ENCODE measurements around the gene APBB2. TPM values are rescaled to one million over a fixed set of nuclear protein-coding genes. Genes with fewer than 3 reads are reported as not detected.
"Not testable (repeated sequence)": the region's sequence is repeated elsewhere in the genome, so short reads cannot be mapped to it uniquely, and the experiment has no call there.

Gene APBB2
- total and polyA plus RNA-seq, 9 donors, result 27.3 to 50.6 (median 36.8) TPM

DNA sequence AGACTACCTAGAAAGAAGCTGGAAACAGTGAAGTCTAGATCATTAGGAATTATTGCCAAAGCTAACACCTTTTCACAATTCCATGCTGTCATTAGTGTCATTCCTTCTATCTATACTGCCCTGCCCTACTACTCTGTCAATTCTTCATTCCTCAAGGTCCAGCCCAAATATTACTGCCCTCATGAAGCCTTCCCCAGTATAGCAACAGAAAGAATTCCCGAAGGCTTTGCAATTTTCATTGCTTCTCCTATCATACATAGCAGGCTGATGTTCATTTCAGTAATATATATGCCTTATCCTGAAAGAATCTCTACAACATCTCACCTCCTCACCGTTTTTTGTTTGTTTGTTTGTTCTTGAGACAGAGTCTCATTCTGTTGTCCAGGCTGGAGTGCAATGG, 63.9 kb downstream of the APBB2 start:
- no peaks in the 10 kb centered on the region for H3K27me3 ChIP-seq (ENCODE audit: control insufficient read depth, insufficient read depth, low read length)
- no peaks in the 10 kb centered on the region for H3K36me3 ChIP-seq (ENCODE audit: control insufficient read depth, insufficient read depth, low read length)
- DNase-seq, result no peak
- no peaks in the 10 kb centered on the region for H3K9me3 ChIP-seq (replicated peaks; ENCODE audit: control insufficient read depth, low read depth, low read length)
- H3K27ac ChIP-seq (ENCODE audit: low read length), result no peak overlapping the region
- WGBS (ENCODE audit: insufficient coverage), result 83% methylated on average over 1 of the region's 2 CpGs
- no peak overlapping the region for H3K4me3 ChIP-seq (ENCODE audit: low read length)
- H3K4me1 ChIP-seq (ENCODE audit: control insufficient read depth, insufficient read depth, low read length), result peaks cover 21% of the 10 kb centered on the region

DNA sequence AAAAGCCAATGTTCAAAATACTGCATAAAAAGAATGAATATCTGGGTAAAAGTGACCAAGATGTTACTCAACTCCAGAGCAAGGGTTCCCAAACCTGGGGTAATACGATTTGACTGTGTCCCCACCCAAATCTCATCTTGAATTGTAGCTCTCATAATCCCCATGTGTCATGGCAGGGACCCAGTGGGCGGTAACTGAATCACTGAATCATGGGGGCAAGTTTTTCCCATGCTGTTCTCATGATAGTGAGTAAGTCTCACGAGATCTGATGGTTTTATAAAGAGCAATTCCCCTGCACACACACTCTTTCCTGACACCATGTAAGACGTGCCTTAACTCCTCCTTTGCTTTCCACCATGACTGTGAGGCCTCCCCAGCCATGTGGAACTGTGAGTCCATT, 64.8 kb downstream of the APBB2 start:
- not testable (repeated sequence) for H3K4me3 ChIP-seq (ENCODE audit: low read length); H3K9me3 ChIP-seq (replicated peaks; ENCODE audit: control insufficient read depth, low read depth, low read length); DNase-seq; H3K27me3 ChIP-seq (ENCODE audit: control insufficient read depth, insufficient read depth, low read length); H3K36me3 ChIP-seq (ENCODE audit: control insufficient read depth, insufficient read depth, low read length)
- WGBS (ENCODE audit: insufficient coverage), result 90% methylated on average over 2 of the region's 4 CpGs
- Histone ChIP-seq H3K27ac (ENCODE audit: low read length) (peak overlapping the region; percentile 17), H3K4me1 (ENCODE audit: control insufficient read depth, insufficient read depth, low read length) (peaks cover 28% of the 10 kb centered on the region)

DNA sequence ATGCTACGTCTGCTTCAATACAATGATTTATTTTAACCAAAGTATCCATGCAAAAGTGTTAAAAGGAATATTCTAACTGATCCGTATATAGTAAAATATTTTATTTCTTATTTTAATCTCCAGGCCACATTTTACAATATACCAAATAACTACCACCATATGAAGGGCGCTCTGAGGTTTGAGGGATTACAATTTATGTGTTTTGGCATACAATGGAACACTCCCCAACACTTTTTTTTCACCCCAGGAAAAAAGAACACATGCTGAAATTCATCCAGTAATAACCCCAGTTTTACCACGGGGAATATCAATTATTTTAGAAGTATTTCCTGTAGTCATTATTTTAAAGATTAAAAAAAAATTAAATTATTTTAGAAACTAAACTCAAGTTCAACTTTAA, 65.4 kb downstream of the APBB2 start:
- no CpG with 5 or more reads among the region's 4 CpGs for WGBS (ENCODE audit: insufficient coverage)
- peak; percentile 57 for DNase-seq
- Histone ChIP-seq H3K27me3 (ENCODE audit: control insufficient read depth, insufficient read depth, low read length) (no peaks in the 10 kb centered on the region), H3K27ac (ENCODE audit: low read length) (no peak overlapping the region), H3K4me1 (ENCODE audit: control insufficient read depth, insufficient read depth, low read length) (peaks cover 29% of the 10 kb centered on the region), H3K36me3 (ENCODE audit: control insufficient read depth, insufficient read depth, low read length) (no peaks in the 10 kb centered on the region), H3K9me3 (replicated peaks; ENCODE audit: control insufficient read depth, low read depth, low read length) (no peaks in the 10 kb centered on the region), H3K4me3 (ENCODE audit: low read length) (no peak overlapping the region)

DNA sequence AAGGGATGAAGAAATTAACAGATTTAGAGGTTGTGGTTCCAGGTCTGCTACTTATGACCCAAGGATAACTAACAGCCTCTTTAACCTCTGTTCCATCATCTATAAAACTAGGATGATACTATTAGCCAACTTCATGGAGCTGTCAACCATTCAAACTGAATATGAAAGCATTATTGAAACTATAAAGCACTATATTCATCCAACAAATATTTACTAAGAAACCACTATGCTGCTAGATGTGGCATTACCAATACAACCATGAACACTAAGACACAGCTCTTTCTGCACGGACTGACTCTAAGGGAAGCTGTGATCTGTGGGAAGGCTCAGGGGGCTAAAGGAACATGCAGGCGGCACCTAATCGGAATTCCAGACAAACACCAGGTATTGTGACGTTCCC, 66.0 kb downstream of the APBB2 start:
- no peak for DNase-seq
- no peaks in the 10 kb centered on the region for H3K36me3 ChIP-seq (ENCODE audit: control insufficient read depth, insufficient read depth, low read length)
- no peak overlapping the region for H3K4me3 ChIP-seq (ENCODE audit: low read length)
- peaks cover 33% of the 10 kb centered on the region for H3K4me1 ChIP-seq (ENCODE audit: control insufficient read depth, insufficient read depth, low read length)
- no peaks in the 10 kb centered on the region for H3K27me3 ChIP-seq (ENCODE audit: control insufficient read depth, insufficient read depth, low read length)
- WGBS (ENCODE audit: insufficient coverage), result 92% methylated on average over 2 of the region's 4 CpGs
- no peaks in the 10 kb centered on the region for H3K9me3 ChIP-seq (replicated peaks; ENCODE audit: control insufficient read depth, low read depth, low read length)
- no peak overlapping the region for H3K27ac ChIP-seq (ENCODE audit: low read length)

DNA sequence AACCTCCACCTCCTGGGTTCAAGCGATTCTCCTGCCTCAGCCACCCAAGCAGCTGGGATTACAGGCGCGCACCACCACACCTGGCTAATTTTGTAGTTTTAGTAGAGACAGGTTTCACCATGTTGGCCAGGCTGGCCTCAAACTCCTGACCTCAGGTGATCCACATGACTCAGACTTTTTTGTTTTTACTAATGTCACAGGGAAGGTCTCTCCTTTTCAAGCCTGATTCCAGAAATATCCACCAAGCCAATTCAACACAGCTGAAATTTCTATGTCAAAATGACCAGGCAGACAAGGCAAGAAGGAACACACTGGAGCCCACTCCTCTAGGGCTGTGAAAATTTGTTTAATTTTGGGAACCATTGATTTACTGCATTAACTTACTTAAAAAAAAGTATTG, 66.8 kb downstream of the APBB2 start:
- H3K4me1 ChIP-seq (ENCODE audit: control insufficient read depth, insufficient read depth, low read length), result peaks cover 39% of the 10 kb centered on the region
- H3K27ac ChIP-seq (ENCODE audit: low read length); H3K36me3 ChIP-seq (ENCODE audit: control insufficient read depth, insufficient read depth, low read length); H3K27me3 ChIP-seq (ENCODE audit: control insufficient read depth, insufficient read depth, low read length); H3K9me3 ChIP-seq (replicated peaks; ENCODE audit: control insufficient read depth, low read depth, low read length); DNase-seq; H3K4me3 ChIP-seq (ENCODE audit: low read length): not testable (repeated sequence)
- WGBS (ENCODE audit: insufficient coverage), result no CpG with 5 or more reads among the region's 3 CpGs

DNA sequence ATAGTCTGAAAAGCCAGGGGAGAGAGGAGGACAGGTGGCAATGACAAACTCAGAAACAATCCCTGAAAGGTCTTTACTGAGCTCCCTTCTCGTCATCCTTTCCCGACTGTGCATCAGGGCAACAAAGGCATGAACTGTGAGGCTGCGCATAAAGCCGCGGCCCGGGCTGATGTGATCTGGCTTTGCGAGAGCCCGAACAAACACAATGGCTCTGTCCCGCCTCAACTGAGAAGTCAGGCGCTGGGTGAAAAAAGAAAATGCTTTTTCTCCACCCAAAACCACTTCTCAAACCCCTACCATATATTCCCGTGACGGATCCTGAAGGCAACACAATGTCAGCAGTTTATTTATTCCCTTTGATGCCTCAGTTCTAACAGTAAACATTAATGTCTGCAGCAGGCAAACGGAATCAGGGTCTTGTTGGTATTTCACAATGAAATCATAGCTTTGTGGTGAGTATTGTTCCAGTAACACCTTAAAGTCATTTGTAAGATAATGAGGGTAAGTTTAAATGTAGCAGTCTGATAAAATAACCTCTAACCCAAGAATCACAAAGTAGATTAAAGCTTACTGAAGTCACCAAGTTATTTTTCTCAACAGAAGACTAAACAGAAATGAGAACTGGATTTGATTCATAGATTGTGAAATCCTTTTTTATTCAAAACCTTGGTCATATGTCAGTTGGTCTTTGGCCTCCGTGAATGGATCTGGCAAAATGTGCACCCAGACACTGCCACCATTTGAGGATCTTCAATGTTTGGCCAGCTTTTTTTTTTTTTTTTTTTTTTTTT, 67.4 kb downstream of the APBB2 start:
- H3K27me3 ChIP-seq (ENCODE audit: control insufficient read depth, insufficient read depth, low read length), result no peaks in the 10 kb centered on the region
- H3K27ac ChIP-seq (ENCODE audit: low read length), result peak overlapping the region; percentile 94
- 62% methylated on average over 10 of the region's 14 CpGs for WGBS (ENCODE audit: insufficient coverage)
- H3K9me3 ChIP-seq (replicated peaks; ENCODE audit: control insufficient read depth, low read depth, low read length), result no peaks in the 10 kb centered on the region
- peak; percentile 48 for DNase-seq
- peaks cover 43% of the 10 kb centered on the region for H3K4me1 ChIP-seq (ENCODE audit: control insufficient read depth, insufficient read depth, low read length)
- H3K36me3 ChIP-seq (ENCODE audit: control insufficient read depth, insufficient read depth, low read length), result no peaks in the 10 kb centered on the region
- no peak overlapping the region for H3K4me3 ChIP-seq (ENCODE audit: low read length)

DNA sequence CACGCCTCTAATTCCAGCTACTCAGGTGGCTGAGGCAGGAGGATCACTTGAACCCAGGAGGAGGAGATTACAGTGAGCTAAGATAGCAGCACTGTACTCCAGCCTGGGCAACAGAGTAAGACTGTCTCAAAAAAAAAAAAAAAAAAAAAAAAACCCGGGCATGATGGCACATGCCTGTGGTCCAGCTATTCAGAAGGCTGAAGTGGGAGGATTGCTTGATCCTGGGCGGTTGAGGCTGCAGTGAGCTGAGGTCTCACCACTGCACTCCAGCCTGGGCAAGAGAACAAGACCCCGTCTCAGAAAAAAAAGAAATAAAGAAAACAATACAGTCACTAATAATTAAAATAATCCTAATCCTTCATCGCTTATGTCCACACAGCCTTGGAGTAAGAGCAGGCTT, 68.1 kb downstream of the APBB2 start:
- H3K4me1 ChIP-seq (ENCODE audit: control insufficient read depth, insufficient read depth, low read length), result peaks cover 48% of the 10 kb centered on the region
- no CpG with 5 or more reads among the region's 5 CpGs for WGBS (ENCODE audit: insufficient coverage)
- H3K9me3 ChIP-seq (replicated peaks; ENCODE audit: control insufficient read depth, low read depth, low read length), result no peaks in the 10 kb centered on the region
- no peak for DNase-seq
- H3K4me3 ChIP-seq (ENCODE audit: low read length), result no peak overlapping the region
- H3K27me3 ChIP-seq (ENCODE audit: control insufficient read depth, insufficient read depth, low read length), result no peaks in the 10 kb centered on the region
- peak overlapping the region; percentile 94 for H3K27ac ChIP-seq (ENCODE audit: low read length)
- no peaks in the 10 kb centered on the region for H3K36me3 ChIP-seq (ENCODE audit: control insufficient read depth, insufficient read depth, low read length)

DNA sequence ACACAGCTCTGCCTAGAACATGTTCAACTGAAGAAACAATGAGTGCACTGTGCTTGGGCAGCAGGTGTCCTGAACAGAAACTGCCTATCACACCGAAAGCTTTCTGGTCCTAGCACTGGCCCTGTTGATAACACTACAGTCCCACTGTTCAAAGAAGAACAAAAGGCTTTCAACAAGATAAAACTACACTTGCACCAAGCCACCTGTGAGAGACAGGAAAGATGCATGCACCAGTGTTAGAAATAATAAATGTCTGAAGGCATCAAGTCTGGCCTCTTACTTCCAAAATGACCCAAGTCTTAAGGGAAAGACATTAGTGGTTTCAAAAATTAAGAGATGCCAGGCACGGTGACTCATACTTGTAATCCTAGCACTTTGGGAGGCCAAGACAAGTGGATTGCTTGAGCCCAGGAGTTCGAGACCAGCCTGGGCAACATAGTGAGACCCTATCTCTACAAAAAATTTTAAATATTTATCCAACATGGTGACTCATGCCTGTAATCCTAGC, 68.7 kb downstream of the APBB2 start:
- no peaks in the 10 kb centered on the region for H3K27me3 ChIP-seq (ENCODE audit: control insufficient read depth, insufficient read depth, low read length)
- 100% methylated on average over 1 of the region's 3 CpGs for WGBS (ENCODE audit: insufficient coverage)
- H3K4me1 ChIP-seq (ENCODE audit: control insufficient read depth, insufficient read depth, low read length), result peaks cover 48% of the 10 kb centered on the region
- peak; percentile 69 for DNase-seq
- no peak overlapping the region for H3K4me3 ChIP-seq (ENCODE audit: low read length)
- H3K36me3 ChIP-seq (ENCODE audit: control insufficient read depth, insufficient read depth, low read length), result peaks cover under 1% of the 10 kb centered on the region
- H3K27ac ChIP-seq (ENCODE audit: low read length), result peak overlapping the region; percentile 94
- H3K9me3 ChIP-seq (replicated peaks; ENCODE audit: control insufficient read depth, low read depth, low read length), result no peaks in the 10 kb centered on the region

DNA sequence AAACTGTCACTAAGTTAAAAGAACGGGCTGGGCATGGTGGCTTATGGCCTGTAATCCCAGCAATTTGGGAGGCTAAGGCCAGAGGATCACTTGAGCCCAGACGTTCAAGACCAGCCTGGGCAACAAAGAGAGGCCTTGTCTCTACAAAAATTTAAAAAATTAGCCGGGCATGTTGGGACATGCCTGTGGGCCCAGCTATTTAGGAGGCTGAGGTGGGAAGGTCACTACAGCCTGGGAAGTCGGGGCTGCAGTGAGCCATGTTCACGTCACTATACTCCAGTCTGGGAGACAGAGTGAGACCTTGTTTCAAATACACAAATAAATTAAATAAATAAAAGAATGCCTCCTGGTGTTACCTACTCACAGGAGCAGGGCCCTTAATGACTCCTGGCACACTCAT, 69.5 kb downstream of the APBB2 start:
- WGBS (ENCODE audit: insufficient coverage), result 60% methylated on average over 3 of the region's 5 CpGs
- H3K27ac ChIP-seq (ENCODE audit: low read length), result peak overlapping the region; percentile 94

DNA sequence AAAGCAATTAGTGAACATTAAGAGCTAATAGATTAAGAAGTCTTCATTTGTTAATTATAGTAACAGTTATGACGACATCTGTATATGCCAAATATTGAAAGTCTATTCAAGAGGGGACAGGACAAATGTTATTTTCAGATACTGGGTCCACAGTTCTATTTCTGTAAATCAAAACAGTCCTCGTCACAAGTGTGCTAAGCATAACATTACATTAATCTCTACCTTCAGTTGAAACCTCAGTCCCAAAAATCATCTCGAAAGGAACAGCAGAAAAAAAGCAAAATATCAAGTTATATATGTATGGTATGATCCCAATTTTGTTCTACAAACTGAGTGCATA, 70.3 kb downstream of the APBB2 start:
- H3K4me3 ChIP-seq (ENCODE audit: low read length), result no peak overlapping the region
- no CpG with 5 or more reads among the region's 3 CpGs for WGBS (ENCODE audit: insufficient coverage)
- H3K4me1 ChIP-seq (ENCODE audit: control insufficient read depth, insufficient read depth, low read length), result peaks cover 52% of the 10 kb centered on the region

More for the DNA sequence above, 69.5 kb downstream of the APBB2 start:
- H3K4me1 ChIP-seq (ENCODE audit: control insufficient read depth, insufficient read depth, low read length), result peaks cover 52% of the 10 kb centered on the region
- peaks cover 4% of the 10 kb centered on the region for H3K36me3 ChIP-seq (ENCODE audit: control insufficient read depth, insufficient read depth, low read length)
- no peak for DNase-seq
- H3K4me3 ChIP-seq (ENCODE audit: low read length), result no peak overlapping the region
- no peaks in the 10 kb centered on the region for H3K27me3 ChIP-seq (ENCODE audit: control insufficient read depth, insufficient read depth, low read length)
- no peaks in the 10 kb centered on the region for H3K9me3 ChIP-seq (replicated peaks; ENCODE audit: control insufficient read depth, low read depth, low read length)

More for the DNA sequence above, 70.3 kb downstream of the APBB2 start:
- Histone ChIP-seq H3K9me3 (replicated peaks; ENCODE audit: control insufficient read depth, low read depth, low read length) (no peaks in the 10 kb centered on the region), H3K27me3 (ENCODE audit: control insufficient read depth, insufficient read depth, low read length) (no peaks in the 10 kb centered on the region), H3K36me3 (ENCODE audit: control insufficient read depth, insufficient read depth, low read length) (peaks cover 4% of the 10 kb centered on the region), H3K27ac (ENCODE audit: low read length) (peak overlapping the region; percentile 94)
- no peak for DNase-seq

Measured in muscle of leg (tissue), 11 donors.